ENCODE results near the gene AMMECR1.

Gene AMMECR1

GRCh38 chrX:110311437-110312230 is 6.3 kb downstream of the AMMECR1 start:
- no peak for DNase-seq (ENCODE audit: low read depth in 2 of 2)

- DNase-seq (ENCODE audit: low read depth in 2 of 2), result no peak
Observed at GRCh38 chrX:110310896-110311295, 7.0 kb downstream of the AMMECR1 start.

- DNase-seq (ENCODE audit: low read depth in 2 of 2), result no peak
Observed at GRCh38 chrX:110310000-110310790, 7.7 kb downstream of the AMMECR1 start.

- DNase-seq (ENCODE audit: low read depth in 2 of 2), result no peak
Observed at GRCh38 chrX:110308220-110308619, 9.7 kb downstream of the AMMECR1 start.

GRCh38 chrX:110304884-110305283 is 13.0 kb downstream of the AMMECR1 start:
- DNase-seq (ENCODE audit: low read depth in 2 of 2), result no peak

GRCh38 chrX:110304371-110304770 is 13.5 kb downstream of the AMMECR1 start:
- no peak for DNase-seq (ENCODE audit: low read depth in 2 of 2)

- no peak for DNase-seq (ENCODE audit: low read depth in 2 of 2)
Observed at GRCh38 chrX:110302975-110303374, 14.9 kb downstream of the AMMECR1 start.

GRCh38 chrX:110301194-110301593 is 16.7 kb downstream of the AMMECR1 start:
- DNase-seq (ENCODE audit: low read depth in 2 of 2), result no peak

GRCh38 chrX:110294087-110294486 is 23.8 kb downstream of the AMMECR1 start:
- DNase-seq (ENCODE audit: low read depth in 2 of 2), result no peak

GRCh38 chrX:110293658-110294057 is 24.2 kb downstream of the AMMECR1 start:
- no peak for DNase-seq (ENCODE audit: low read depth in 2 of 2)

GRCh38 chrX:110287605-110288004 is 30.3 kb downstream of the AMMECR1 start:
- no peak for DNase-seq (ENCODE audit: low read depth in 2 of 2)

GRCh38 chrX:110286106-110286505 is 31.8 kb downstream of the AMMECR1 start:
- peak; percentile 57 to 67 for DNase-seq (ENCODE audit: low read depth in 2 of 2)

- DNase-seq (ENCODE audit: low read depth in 2 of 2), result peak; percentile 62 to 63
Observed at GRCh38 chrX:110284159-110284558, 33.7 kb downstream of the AMMECR1 start.

GRCh38 chrX:110282922-110283321 is 35.0 kb downstream of the AMMECR1 start:
- DNase-seq (ENCODE audit: low read depth in 2 of 2), result no peak

GRCh38 chrX:110281377-110281776 is 36.5 kb downstream of the AMMECR1 start:
- DNase-seq (ENCODE audit: low read depth in 2 of 2), result no peak

GRCh38 chrX:110280954-110281353 is 36.9 kb downstream of the AMMECR1 start:
- peak; percentile 59 to 63 for DNase-seq (ENCODE audit: low read depth in 2 of 2)

- DNase-seq (ENCODE audit: low read depth in 2 of 2), result no peak
Observed at GRCh38 chrX:110277609-110278008, 40.3 kb downstream of the AMMECR1 start.

- DNase-seq (ENCODE audit: low read depth in 2 of 2), result no peak
Observed at GRCh38 chrX:110276778-110277177, 41.1 kb downstream of the AMMECR1 start.

- DNase-seq (ENCODE audit: low read depth in 2 of 2), result no peak
Observed at GRCh38 chrX:110268886-110269285, 49.0 kb downstream of the AMMECR1 start.

- DNase-seq (ENCODE audit: low read depth in 2 of 2), result no peak
Observed at GRCh38 chrX:110268395-110268794, 49.5 kb downstream of the AMMECR1 start.

- no peak for DNase-seq (ENCODE audit: low read depth in 2 of 2)
Observed at GRCh38 chrX:110267874-110268273, 50.0 kb downstream of the AMMECR1 start.

GRCh38 chrX:110265661-110266060 is 52.2 kb downstream of the AMMECR1 start:
- no peak for DNase-seq (ENCODE audit: low read depth in 2 of 2)

- no peak for DNase-seq (ENCODE audit: low read depth in 2 of 2)
Observed at GRCh38 chrX:110259117-110259516, 58.8 kb downstream of the AMMECR1 start.

All from fibroblast of skin of left biceps (primary cell).